GM12874 (cell line): Measurements from ENCODE around the gene DIPK1C.

Experiments used
- CTCF ChIP-seq: IDR thresholded peaks from 2 replicates; pipeline ENCODE4 v1.5.1; 2011; ENCODE audit warnings: low read depth, mild to moderate bottlenecking, control low read depth, low read length, moderate library complexity; ENCODE audit not compliant: insufficient read depth

DIPK1C gene

GRCh38 chr18:74418023-74418422 is 39.1 kb downstream of the DIPK1C start:
- no peak for TF ChIP-seq CTCF

- no peak for TF ChIP-seq CTCF
These were observed 41.0 kb downstream of the DIPK1C start for GRCh38 chr18:74416124-74416523.

GRCh38 chr18:74414953-74415515 is 42.1 kb downstream of the DIPK1C start:
- no peak for TF ChIP-seq CTCF

- no peak for TF ChIP-seq CTCF
These were observed 43.3 kb downstream of the DIPK1C start for GRCh38 chr18:74413836-74414235.

- no peak for TF ChIP-seq CTCF
These were observed 44.8 kb downstream of the DIPK1C start for GRCh38 chr18:74412116-74412880.

GRCh38 chr18:74411475-74411874 is 45.6 kb downstream of the DIPK1C start:
- no peak for TF ChIP-seq CTCF

- no peak for TF ChIP-seq CTCF
These were observed 46.6 kb downstream of the DIPK1C start for GRCh38 chr18:74410441-74410992.
